WTC11 (cell line): ENCODE results near the gene FARP2. TPM values are rescaled to one million over a fixed set of nuclear protein-coding genes. Genes with fewer than 3 reads are reported as not detected.

Experiments used
- ATAC-seq: fragments of 200-7000 bp; cut with Tn5 transposase; 2 replicates; pipeline ENCODE4 v1.10.0; 2021; ENCODE audit warnings: mild to moderate bottlenecking, moderate library complexity
- CTCF ChIA-PET: fragments of 300-600 bp; sonication (Branson Sonifier 250); formaldehyde crosslinking; loops from one replicate; lab custom pipeline; 2021; ENCODE audit warnings: antibody characterized with exemption; lab: Charles Lee
- POLR2A ChIA-PET: fragments of 350-600 bp; sonication (Branson Sonifier 250); formaldehyde crosslinking; loops from one replicate; lab custom pipeline; 2021; ENCODE audit warnings: antibody characterized with exemption; lab: Charles Lee
- DNase-seq: peaks from one replicate; pipeline ENCODE4 v3.0.0; 2021; ENCODE audit warnings: low spot score
- H3K27ac Mint-ChIP-seq: 2 replicates; pipeline ENCODE4 v1.8.0; 2021; ENCODE audit warnings: mixed read lengths
- H3K27me3 Mint-ChIP-seq: 2 replicates; pipeline ENCODE4 v1.8.0; 2021; ENCODE audit warnings: low read depth, mild to moderate bottlenecking, moderate library complexity, mixed read lengths
- H3K36me3 Mint-ChIP-seq: 2 replicates; pipeline ENCODE4 v1.8.0; 2021; ENCODE audit warnings: mixed read lengths
- H3K4me1 Mint-ChIP-seq: 2 replicates; pipeline ENCODE4 v1.8.0; 2022; ENCODE audit warnings: mixed read lengths
- H3K4me3 Mint-ChIP-seq: 2 replicates; pipeline ENCODE4 v1.8.0; 2021; ENCODE audit warnings: mild to moderate bottlenecking, moderate library complexity, mixed read lengths
- H3K9me3 Mint-ChIP-seq: 2 replicates; pipeline ENCODE4 v1.8.0; 2021; ENCODE audit warnings: mixed read lengths
- HMGA2 ChIP-seq: fragments of 250-450 bp; sonication (Bioruptor Pico); IDR thresholded peaks from 2 replicates; pipeline ENCODE4 v1.4.0; 2021; ENCODE audit warnings: mild to moderate bottlenecking, moderate library complexity
- JAZF1 ChIP-seq: fragments of 250-450 bp; sonication (Bioruptor Pico); IDR thresholded peaks from 2 replicates; pipeline ENCODE4 v1.9.0; 2021; ENCODE audit warnings: moderate library complexity, mild to moderate bottlenecking, inconsistent platforms
- NFYB ChIP-seq: sonication (generic); formaldehyde crosslinking; conservative IDR thresholded peaks from 2 replicates; pipeline ENCODE4 v1.8.0; 2022; ENCODE audit warnings: low read depth, missing genetic modification reagents
- NR3C1 ChIP-seq: sonication (generic); formaldehyde crosslinking; conservative IDR thresholded peaks from 2 replicates; pipeline ENCODE4 v1.8.1; 2023; ENCODE audit warnings: low read depth, mild to moderate bottlenecking, missing genetic modification reagents
- RORB ChIP-seq: fragments of 250-450 bp; sonication (Bioruptor Pico); IDR thresholded peaks from 2 replicates; pipeline ENCODE4 v1.9.0; 2021; ENCODE audit warnings: mild to moderate bottlenecking
- TEAD4 ChIP-seq: sonication (generic); formaldehyde crosslinking; IDR thresholded peaks from 2 replicates; pipeline ENCODE4 v1.8.0; 2022; ENCODE audit warnings: mild to moderate bottlenecking, missing genetic modification reagents
- ZNF317 ChIP-seq: sonication (generic); formaldehyde crosslinking; IDR thresholded peaks from 2 replicates; pipeline ENCODE4 v1.8.1; 2023; ENCODE audit warnings: low read depth, mild to moderate bottlenecking, moderate library complexity, missing genetic modification reagents, borderline replicate concordance
- ZNF423 ChIP-seq: fragments of 250-450 bp; sonication (Bioruptor Pico); IDR thresholded peaks from 2 replicates; pipeline ENCODE4 v2.1.2; 2022; ENCODE audit warnings: mild to moderate bottlenecking, moderate library complexity
- ZNF671 ChIP-seq: fragments of 250-450 bp; sonication (Bioruptor Pico); IDR thresholded peaks from 2 replicates; pipeline ENCODE4 v1.8.0; 2021; ENCODE audit warnings: mild to moderate bottlenecking
- total RNA-seq: library from RNA; stranded (reverse); gene quantifications from 3 replicates; pipeline ENCODE4 v1.2.3, GENCODE V29; 2021
- TF ChIP-seq, protein P1 (sequence below): sonication (generic); formaldehyde crosslinking; IDR thresholded peaks from 2 replicates; pipeline ENCODE4 v1.8.1; 2023; ENCODE audit warnings: mild to moderate bottlenecking, missing genetic modification reagents
- TF ChIP-seq, protein P2 (sequence below): sonication (generic); formaldehyde crosslinking; IDR thresholded peaks from 2 replicates; pipeline ENCODE4 v1.8.0; 2022; ENCODE audit warnings: mild to moderate bottlenecking, missing genetic modification reagents
- TF ChIP-seq, protein P3 (sequence below): fragments of 250-450 bp; sonication (Bioruptor Pico); conservative IDR thresholded peaks from 2 replicates; pipeline ENCODE4 v1.9.0; 2021; ENCODE audit warnings: mild to moderate bottlenecking
- TF ChIP-seq, protein P4 (sequence below): sonication (generic); formaldehyde crosslinking; IDR thresholded peaks from 2 replicates; pipeline ENCODE4 v1.8.1; 2022; ENCODE audit warnings: mild to moderate bottlenecking, moderate library complexity, missing genetic modification reagents
- TF ChIP-seq, protein P5 (sequence below): sonication (generic); formaldehyde crosslinking; IDR thresholded peaks from 2 replicates; pipeline ENCODE4 v1.8.1; 2022; ENCODE audit warnings: low read depth, mild to moderate bottlenecking, moderate library complexity, missing genetic modification reagents, borderline replicate concordance
- TF ChIP-seq, protein P6 (sequence below): fragments of 250-450 bp; sonication (Bioruptor Pico); IDR thresholded peaks from 2 replicates; pipeline ENCODE4 v1.9.0; 2021; ENCODE audit warnings: moderate library complexity, mild to moderate bottlenecking, inconsistent platforms, borderline replicate concordance

Gene FARP2
- total RNA-seq, 1 experiment from 2014 or later: 37.8 TPM

DNA sequence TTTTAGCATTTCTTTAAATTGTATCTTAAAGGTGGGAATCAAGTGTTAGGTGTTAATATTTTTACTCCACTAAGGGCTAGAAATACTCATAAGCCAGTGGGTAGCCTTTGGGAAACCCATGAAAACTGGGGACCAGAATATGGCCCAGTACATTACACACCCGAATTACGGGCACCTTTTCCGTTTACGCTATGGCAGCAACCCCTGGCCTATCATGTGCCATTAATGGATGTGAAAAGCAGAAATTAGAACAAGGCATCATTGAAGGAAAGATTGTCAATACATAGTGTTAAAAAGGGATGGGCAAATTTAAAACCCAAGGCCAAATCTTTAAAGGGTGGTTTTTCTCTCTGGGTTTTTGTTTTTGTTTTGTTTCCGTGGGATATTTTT is 781 bp downstream of the FARP2 start (continued):
- TF ChIP-seq, protein P1, sequence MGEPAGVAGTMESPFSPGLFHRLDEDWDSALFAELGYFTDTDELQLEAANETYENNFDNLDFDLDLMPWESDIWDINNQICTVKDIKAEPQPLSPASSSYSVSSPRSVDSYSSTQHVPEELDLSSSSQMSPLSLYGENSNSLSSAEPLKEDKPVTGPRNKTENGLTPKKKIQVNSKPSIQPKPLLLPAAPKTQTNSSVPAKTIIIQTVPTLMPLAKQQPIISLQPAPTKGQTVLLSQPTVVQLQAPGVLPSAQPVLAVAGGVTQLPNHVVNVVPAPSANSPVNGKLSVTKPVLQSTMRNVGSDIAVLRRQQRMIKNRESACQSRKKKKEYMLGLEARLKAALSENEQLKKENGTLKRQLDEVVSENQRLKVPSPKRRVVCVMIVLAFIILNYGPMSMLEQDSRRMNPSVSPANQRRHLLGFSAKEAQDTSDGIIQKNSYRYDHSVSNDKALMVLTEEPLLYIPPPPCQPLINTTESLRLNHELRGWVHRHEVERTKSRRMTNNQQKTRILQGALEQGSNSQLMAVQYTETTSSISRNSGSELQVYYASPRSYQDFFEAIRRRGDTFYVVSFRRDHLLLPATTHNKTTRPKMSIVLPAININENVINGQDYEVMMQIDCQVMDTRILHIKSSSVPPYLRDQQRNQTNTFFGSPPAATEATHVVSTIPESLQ (CRISPR knock-in tag): no peak
- TF ChIP-seq, protein P2, sequence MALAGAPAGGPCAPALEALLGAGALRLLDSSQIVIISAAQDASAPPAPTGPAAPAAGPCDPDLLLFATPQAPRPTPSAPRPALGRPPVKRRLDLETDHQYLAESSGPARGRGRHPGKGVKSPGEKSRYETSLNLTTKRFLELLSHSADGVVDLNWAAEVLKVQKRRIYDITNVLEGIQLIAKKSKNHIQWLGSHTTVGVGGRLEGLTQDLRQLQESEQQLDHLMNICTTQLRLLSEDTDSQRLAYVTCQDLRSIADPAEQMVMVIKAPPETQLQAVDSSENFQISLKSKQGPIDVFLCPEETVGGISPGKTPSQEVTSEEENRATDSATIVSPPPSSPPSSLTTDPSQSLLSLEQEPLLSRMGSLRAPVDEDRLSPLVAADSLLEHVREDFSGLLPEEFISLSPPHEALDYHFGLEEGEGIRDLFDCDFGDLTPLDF (CRISPR knock-in tag): no peak
- TF ChIP-seq, protein P3, sequence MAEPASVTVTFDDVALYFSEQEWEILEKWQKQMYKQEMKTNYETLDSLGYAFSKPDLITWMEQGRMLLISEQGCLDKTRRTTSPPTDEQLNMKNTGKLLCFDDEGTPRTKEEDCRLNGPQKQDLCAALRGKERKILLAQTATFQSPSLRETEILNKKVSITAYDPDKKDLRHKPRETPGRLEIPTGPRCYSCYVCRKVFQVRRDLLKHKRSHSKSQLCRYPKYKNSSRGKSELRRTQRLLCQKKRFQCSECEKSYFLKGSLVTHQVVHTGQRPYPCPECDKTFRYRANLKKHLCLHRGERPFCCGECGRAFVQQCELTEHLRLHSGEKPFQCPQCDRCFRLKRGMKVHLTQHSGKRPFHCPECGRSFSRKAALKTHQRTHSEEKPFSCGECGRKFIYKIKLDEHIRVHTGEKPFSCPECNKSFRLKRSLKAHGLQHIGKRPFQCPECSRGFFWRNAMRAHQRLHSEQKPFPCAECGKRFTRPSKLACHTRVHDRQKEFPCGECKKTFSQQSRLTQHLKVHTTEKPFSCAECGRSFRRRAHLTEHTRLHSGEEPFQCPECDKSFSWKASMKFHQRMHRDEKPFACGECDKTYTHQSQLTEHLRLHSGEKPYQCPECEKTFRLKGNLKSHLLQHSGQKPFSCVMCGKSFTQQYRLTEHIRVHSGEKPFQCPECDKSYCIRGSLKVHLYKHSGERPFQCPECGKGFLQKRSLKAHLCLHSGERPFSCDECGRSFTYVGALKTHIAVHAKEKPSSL (CRISPR knock-in tag): no peak
- TF ChIP-seq, protein P4, sequence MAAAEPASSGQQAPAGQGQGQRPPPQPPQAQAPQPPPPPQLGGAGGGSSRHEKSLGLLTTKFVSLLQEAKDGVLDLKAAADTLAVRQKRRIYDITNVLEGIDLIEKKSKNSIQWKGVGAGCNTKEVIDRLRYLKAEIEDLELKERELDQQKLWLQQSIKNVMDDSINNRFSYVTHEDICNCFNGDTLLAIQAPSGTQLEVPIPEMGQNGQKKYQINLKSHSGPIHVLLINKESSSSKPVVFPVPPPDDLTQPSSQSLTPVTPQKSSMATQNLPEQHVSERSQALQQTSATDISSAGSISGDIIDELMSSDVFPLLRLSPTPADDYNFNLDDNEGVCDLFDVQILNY (CRISPR knock-in tag): no peak
- TF ChIP-seq RORB (CRISPR knock-in tag): no peak
- no peak for TF ChIP-seq HMGA2 (CRISPR knock-in tag)

DNA sequence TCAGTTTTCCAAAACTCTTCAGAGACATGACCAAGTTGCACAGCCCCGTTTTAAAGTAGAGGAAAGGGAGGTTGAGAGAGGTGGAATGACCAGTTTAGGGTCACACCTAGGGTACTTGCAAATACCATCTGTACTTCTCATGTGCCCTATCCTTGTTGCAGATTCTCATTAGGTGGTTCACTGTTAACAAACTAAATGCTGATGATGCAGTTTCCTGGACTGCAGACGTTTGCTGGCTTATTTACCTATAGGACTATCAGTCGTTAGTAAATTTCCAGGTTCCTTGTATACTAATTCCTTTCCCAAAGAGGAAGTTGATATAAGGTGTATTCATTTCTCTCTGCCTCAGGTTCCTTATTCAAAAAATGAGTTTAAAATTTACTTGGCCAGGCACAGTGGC is 1.4 kb downstream of the FARP2 start:
- no peaks in the 10 kb centered on the region for H3K9me3 Mint-ChIP-seq
- H3K4me1 Mint-ChIP-seq: peaks cover 40% of the 10 kb centered on the region
- CTCF ChIA-PET: interaction anchor here (0.8 kb wide), 1 partner anchor 253 kb away, joined by 3 read pairs; no protein-coding TSS in a partner anchor
- H3K4me3 Mint-ChIP-seq: peak overlapping the region; percentile 74
- TF ChIP-seq ZNF671 (CRISPR knock-in tag): no peak
- TF ChIP-seq, protein P2 (CRISPR knock-in tag): no peak
- TF ChIP-seq, protein P5, sequence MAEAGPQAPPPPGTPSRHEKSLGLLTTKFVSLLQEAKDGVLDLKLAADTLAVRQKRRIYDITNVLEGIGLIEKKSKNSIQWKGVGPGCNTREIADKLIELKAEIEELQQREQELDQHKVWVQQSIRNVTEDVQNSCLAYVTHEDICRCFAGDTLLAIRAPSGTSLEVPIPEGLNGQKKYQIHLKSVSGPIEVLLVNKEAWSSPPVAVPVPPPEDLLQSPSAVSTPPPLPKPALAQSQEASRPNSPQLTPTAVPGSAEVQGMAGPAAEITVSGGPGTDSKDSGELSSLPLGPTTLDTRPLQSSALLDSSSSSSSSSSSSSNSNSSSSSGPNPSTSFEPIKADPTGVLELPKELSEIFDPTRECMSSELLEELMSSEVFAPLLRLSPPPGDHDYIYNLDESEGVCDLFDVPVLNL (CRISPR knock-in tag): no peak
- TF ChIP-seq JAZF1 (CRISPR knock-in tag): no peak
- TF ChIP-seq TEAD4 (CRISPR knock-in tag): no peak
- TF ChIP-seq, protein P3 (CRISPR knock-in tag): no peak
- TF ChIP-seq NR3C1 (CRISPR knock-in tag): no peak
- TF ChIP-seq ZNF423 (CRISPR knock-in tag): no peak
- no peak for TF ChIP-seq NFYB (CRISPR knock-in tag)
- no peak for TF ChIP-seq ZNF317 (CRISPR knock-in tag)
- TF ChIP-seq, protein P6, sequence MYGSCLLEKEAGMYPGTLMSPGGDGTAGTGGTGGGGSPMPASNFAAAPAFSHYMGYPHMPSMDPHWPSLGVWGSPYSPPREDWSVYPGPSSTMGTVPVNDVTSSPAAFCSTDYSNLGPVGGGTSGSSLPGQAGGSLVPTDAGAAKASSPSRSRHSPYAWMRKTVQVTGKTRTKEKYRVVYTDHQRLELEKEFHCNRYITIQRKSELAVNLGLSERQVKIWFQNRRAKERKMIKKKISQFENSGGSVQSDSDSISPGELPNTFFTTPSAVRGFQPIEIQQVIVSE (CRISPR knock-in tag): no peak
- no peaks in the 10 kb centered on the region for H3K27me3 Mint-ChIP-seq
- H3K36me3 Mint-ChIP-seq: peaks cover 17% of the 10 kb centered on the region
- no peak for ATAC-seq
- POLR2A ChIA-PET: no interaction called here
- DNase-seq: no peak
- no peak overlapping the region for H3K27ac Mint-ChIP-seq
